ENCODE results near the gene VPS35.

DNA sequence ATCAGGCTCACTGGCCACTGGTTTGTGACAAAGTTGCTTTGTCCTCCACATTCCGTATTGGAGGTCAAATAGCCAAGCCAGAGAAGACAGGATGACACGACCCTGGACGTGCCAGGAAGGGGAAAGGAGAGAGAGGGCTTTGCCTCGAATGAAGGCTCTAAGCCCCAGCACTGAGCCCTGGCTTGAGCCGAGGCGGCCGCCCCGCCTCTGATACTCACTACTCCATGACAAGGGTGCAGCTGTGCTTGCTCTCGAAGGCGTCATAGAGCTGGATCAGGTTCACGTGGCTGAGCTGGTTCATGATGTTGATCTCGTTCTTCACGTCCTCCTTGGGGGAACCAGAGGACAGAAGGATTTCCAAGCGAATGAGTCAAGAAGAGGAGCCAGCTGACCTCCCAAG lies 39.8 kb upstream of the VPS35 start:
- TF ChIP-seq POLR2A (IDR thresholded peaks at IDR 0.05): no peak
- TF ChIP-seq, protein P1, sequence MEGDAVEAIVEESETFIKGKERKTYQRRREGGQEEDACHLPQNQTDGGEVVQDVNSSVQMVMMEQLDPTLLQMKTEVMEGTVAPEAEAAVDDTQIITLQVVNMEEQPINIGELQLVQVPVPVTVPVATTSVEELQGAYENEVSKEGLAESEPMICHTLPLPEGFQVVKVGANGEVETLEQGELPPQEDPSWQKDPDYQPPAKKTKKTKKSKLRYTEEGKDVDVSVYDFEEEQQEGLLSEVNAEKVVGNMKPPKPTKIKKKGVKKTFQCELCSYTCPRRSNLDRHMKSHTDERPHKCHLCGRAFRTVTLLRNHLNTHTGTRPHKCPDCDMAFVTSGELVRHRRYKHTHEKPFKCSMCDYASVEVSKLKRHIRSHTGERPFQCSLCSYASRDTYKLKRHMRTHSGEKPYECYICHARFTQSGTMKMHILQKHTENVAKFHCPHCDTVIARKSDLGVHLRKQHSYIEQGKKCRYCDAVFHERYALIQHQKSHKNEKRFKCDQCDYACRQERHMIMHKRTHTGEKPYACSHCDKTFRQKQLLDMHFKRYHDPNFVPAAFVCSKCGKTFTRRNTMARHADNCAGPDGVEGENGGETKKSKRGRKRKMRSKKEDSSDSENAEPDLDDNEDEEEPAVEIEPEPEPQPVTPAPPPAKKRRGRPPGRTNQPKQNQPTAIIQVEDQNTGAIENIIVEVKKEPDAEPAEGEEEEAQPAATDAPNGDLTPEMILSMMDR (IDR thresholded peaks at IDR 0.05): no peak
